ENCODE data around the gene SLC35F1.

DNA sequence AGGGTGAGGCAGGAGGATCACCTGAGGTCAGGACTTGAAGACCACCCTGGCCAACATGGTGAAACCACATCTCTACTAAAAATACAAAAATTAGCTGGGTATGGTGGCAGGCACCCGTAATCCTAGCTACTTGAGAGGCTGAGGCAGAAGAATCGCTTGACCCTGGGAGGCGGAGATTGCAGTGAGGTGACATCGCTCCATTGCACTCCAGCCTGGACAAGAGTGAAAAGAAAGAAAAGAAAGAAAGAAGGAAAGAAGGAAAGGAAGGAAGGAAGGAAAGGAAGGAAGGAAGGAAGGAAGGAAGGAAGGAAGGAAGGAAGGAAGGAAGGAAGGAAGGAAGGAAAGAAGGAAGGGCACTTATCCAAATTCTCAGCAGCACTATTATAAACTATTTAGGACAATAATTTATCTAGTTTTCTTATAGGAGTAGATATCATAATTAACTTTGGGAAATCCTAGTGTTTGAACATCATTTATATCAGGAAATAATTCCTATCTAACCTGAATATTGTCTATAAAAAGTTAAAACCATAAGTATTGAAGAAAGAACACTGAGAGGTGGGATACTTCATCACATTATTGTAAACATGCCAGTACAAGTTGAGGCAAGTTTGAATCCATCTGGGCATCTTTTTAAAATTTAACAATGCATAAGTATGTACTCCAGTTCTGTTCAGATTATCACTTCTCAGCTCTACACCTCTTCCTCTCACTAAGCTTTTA lies 305.5 kb downstream of the SLC35F1 start:
- no peak for TF ChIP-seq EP300 (IDR thresholded peaks at IDR 0.05)
- TF ChIP-seq, protein P1, sequence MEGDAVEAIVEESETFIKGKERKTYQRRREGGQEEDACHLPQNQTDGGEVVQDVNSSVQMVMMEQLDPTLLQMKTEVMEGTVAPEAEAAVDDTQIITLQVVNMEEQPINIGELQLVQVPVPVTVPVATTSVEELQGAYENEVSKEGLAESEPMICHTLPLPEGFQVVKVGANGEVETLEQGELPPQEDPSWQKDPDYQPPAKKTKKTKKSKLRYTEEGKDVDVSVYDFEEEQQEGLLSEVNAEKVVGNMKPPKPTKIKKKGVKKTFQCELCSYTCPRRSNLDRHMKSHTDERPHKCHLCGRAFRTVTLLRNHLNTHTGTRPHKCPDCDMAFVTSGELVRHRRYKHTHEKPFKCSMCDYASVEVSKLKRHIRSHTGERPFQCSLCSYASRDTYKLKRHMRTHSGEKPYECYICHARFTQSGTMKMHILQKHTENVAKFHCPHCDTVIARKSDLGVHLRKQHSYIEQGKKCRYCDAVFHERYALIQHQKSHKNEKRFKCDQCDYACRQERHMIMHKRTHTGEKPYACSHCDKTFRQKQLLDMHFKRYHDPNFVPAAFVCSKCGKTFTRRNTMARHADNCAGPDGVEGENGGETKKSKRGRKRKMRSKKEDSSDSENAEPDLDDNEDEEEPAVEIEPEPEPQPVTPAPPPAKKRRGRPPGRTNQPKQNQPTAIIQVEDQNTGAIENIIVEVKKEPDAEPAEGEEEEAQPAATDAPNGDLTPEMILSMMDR (IDR thresholded peaks at IDR 0.05): no peak
- no peak for TF ChIP-seq POLR2A (IDR thresholded peaks at IDR 0.05)
